Fibroblast of skin of right biceps (primary cell): ENCODE results near the gene ACTG2.
"Not testable (repeated sequence)": the region's sequence is repeated elsewhere in the genome, so short reads cannot be mapped to it uniquely, and the experiment has no call there.

Experiments
- DNase-seq: peaks from one replicate; pipeline ENCODE4 v3.0.0-alpha.2; 2013

ACTG2 gene

GRCh38 chr2:73937899-73938298, 45.1 kb downstream of the ACTG2 start:
- DNase-seq = no peak

GRCh38 chr2:73938718-73939352, 46.0 kb downstream of the ACTG2 start:
- peak; percentile 86 for DNase-seq

- peak; percentile 40 for DNase-seq
Measured at GRCh38 chr2:73939419-73939818, 46.6 kb downstream of the ACTG2 start.

- not testable (repeated sequence) for DNase-seq
Measured at GRCh38 chr2:73940066-73940465, 47.3 kb downstream of the ACTG2 start.

GRCh38 chr2:73942664-73943063, 49.9 kb downstream of the ACTG2 start:
- DNase-seq = no peak

GRCh38 chr2:73944714-73945113, 51.9 kb downstream of the ACTG2 start:
- no peak for DNase-seq

- DNase-seq = no peak
Measured at GRCh38 chr2:73946215-73946614, 53.4 kb downstream of the ACTG2 start.

GRCh38 chr2:73946666-73947065, 53.9 kb downstream of the ACTG2 start:
- DNase-seq = no peak

- DNase-seq = no peak
Measured at GRCh38 chr2:73947412-73948018, 54.7 kb downstream of the ACTG2 start.

GRCh38 chr2:73949802-73950201, 57.0 kb downstream of the ACTG2 start:
- DNase-seq = no peak

GRCh38 chr2:73952499-73953446, 60.0 kb downstream of the ACTG2 start:
- peak; percentile 40 for DNase-seq

GRCh38 chr2:73956218-73956865, 63.5 kb downstream of the ACTG2 start:
- no peak for DNase-seq

- no peak for DNase-seq
Measured at GRCh38 chr2:73961274-73961673, 68.5 kb downstream of the ACTG2 start.

- DNase-seq = no peak
Measured at GRCh38 chr2:73961823-73962615, 69.2 kb downstream of the ACTG2 start.

- DNase-seq = no peak
Measured at GRCh38 chr2:73962798-73963197, 70.0 kb downstream of the ACTG2 start.

GRCh38 chr2:73963385-73964120, 70.7 kb downstream of the ACTG2 start:
- DNase-seq = no peak

GRCh38 chr2:73964223-73964622, 71.4 kb downstream of the ACTG2 start:
- DNase-seq = no peak

- DNase-seq = no peak
Measured at GRCh38 chr2:73965053-73965452, 72.2 kb downstream of the ACTG2 start.

GRCh38 chr2:73968357-73968937, 75.6 kb downstream of the ACTG2 start:
- no peak for DNase-seq

- DNase-seq = no peak
Measured at GRCh38 chr2:73969356-73969755, 76.5 kb downstream of the ACTG2 start.
